Frontal cortex (tissue), 4 donors: ENCODE results near the gene SYNRG. TPM values are rescaled to one million over a fixed set of nuclear protein-coding genes. Genes with fewer than 3 reads are reported as not detected.
"Not testable (repeated sequence)": the region's sequence is repeated elsewhere in the genome, so short reads cannot be mapped to it uniquely, and the experiment has no call there.

ENCODE experiments used
- DNase-seq, 2 donors: peaks; one replicate each; pipeline ENCODE4 v3.0.0; 2012; ENCODE audit warnings: low spot score in 2 of 2
- FAIRE-seq: peaks from 2 replicates; lab custom pipeline; 2012; peaks lifted over from hg19 to GRCh38; lab: Jason Lieb, UNC
- total RNA-seq: library from RNA; depleted of rRNA; stranded (reverse); fragments of >200 nt; gene quantifications from one replicate; pipeline ENCODE4 v1.2.3, GENCODE V29; 2014
- donor health status: control.
- donor health status: control.
- donor health status: control.

Gene SYNRG
- 24.9 TPM for total RNA-seq

GRCh38 chr17:37609170-37610040 lies at the start of gene SYNRG:
Gene SYNRG (minus strand): TSS chr17:37609418. CDS start chr17:37609355, 63 bp downstream.
- FAIRE-seq (no peak), DNase-seq (peak; percentile 98 to 99)

GRCh38 chr17:37657202-37657601 lies 48.0 kb upstream of the SYNRG start:
- FAIRE-seq = no peak
- DNase-seq = no peak

GRCh38 chr17:37651849-37652248 lies 42.6 kb upstream of the SYNRG start:
- DNase-seq (no peak), FAIRE-seq (no peak)

- FAIRE-seq (no peak), DNase-seq (peak in 1 of 2 donors; percentile 16)
Measured at GRCh38 chr17:37650419-37651003, 41.3 kb upstream of the SYNRG start.

- no peak for DNase-seq
- FAIRE-seq = no peak
Measured at GRCh38 chr17:37648555-37648954, 39.3 kb upstream of the SYNRG start.

GRCh38 chr17:37647856-37648255 lies 38.6 kb upstream of the SYNRG start:
- no peak for FAIRE-seq
- no peak for DNase-seq

- FAIRE-seq (no peak), DNase-seq (no peak)
Measured at GRCh38 chr17:37643869-37644268, 34.7 kb upstream of the SYNRG start.

GRCh38 chr17:37643118-37643766 lies 34.0 kb upstream of the SYNRG start, which contains the start of gene DDX52:
Gene DDX52 (minus strand): TSS chr17:37643446. CDS start chr17:37643420, 26 bp downstream.
- DNase-seq = peak; percentile 57 to 77
- FAIRE-seq = no peak

GRCh38 chr17:37642681-37643080 lies 33.5 kb upstream of the SYNRG start:
- no peak for FAIRE-seq
- no peak for DNase-seq

GRCh38 chr17:37640015-37640414 lies 30.8 kb upstream of the SYNRG start:
- DNase-seq = no peak
- FAIRE-seq = no peak

- FAIRE-seq = no peak
Measured at GRCh38 chr17:37637956-37638355, 28.7 kb upstream of the SYNRG start.

GRCh38 chr17:37616430-37616829 lies 7.2 kb upstream of the SYNRG start:
- not testable (repeated sequence) for FAIRE-seq, DNase-seq

More at GRCh38 chr17:37637956-37638355, 28.7 kb upstream of the SYNRG start:
- no peak for DNase-seq

- FAIRE-seq (no peak), DNase-seq (no peak)
Measured at GRCh38 chr17:37614823-37615222, 5.6 kb upstream of the SYNRG start.

- DNase-seq (no peak), FAIRE-seq (no peak)
Measured at GRCh38 chr17:37614391-37614790, 5.2 kb upstream of the SYNRG start.

- DNase-seq (no peak), FAIRE-seq (no peak)
Measured at GRCh38 chr17:37610971-37611370, 1.8 kb upstream of the SYNRG start.

- not testable (repeated sequence) for FAIRE-seq, DNase-seq
Measured at GRCh38 chr17:37610041-37610420, 813 bp upstream of the SYNRG start.

- FAIRE-seq (no peak), DNase-seq (peak in 1 of 2 donors; percentile 23)
Measured at GRCh38 chr17:37608351-37609169, 658 bp downstream of the SYNRG start.

GRCh38 chr17:37607637-37608331 lies 1.4 kb downstream of the SYNRG start:
- DNase-seq (no peak), FAIRE-seq (no peak)

GRCh38 chr17:37605813-37606505 lies 3.3 kb downstream of the SYNRG start:
- FAIRE-seq (no peak), DNase-seq (no peak)
